ENCODE results near the gene GPR173.
A peak's percentile ranks its signal among the peaks of the same experiment; 100 is the strongest.

GPR173 gene

DNA sequence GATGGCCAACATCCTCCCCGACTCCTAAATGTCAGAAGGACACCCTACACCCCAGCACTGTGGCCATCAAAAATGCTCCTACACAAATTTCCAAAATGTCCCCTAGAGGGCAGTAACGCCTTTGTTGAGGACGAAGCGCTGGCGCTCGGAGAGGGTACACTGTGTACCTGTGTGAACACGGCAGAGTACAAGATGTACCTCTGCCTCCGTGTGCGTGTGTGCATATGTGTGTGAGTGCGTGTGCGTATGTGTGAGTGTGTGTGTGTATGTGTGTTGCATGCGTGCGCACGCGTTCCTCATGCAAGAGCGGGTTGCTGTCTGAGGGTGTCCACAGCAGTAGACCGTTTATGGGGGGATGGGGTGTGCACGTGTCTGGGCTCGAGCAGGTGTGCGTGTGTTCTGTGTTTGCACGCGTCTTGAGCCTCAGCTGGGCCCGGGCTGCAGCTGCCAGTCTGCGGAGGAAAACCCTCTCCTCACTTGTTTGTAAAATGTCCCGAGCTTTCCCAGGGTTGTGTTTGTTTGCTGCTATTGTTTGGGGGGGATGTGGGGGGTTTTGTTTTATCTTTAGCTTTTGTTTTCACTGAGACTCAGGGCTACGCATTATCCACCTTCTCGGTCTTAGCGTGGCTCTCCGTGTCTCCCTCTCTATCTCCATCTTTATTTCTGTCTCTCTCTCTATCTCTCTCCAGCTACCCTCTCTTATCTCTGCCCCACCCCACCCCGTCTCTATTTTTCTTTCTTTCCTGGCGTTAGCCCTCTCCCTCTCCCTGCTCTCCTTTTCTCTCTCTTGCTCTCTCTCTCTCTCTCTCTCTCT, 23.2 kb downstream of the GPR173 start (continued):
- TF ChIP-seq, protein P1, sequence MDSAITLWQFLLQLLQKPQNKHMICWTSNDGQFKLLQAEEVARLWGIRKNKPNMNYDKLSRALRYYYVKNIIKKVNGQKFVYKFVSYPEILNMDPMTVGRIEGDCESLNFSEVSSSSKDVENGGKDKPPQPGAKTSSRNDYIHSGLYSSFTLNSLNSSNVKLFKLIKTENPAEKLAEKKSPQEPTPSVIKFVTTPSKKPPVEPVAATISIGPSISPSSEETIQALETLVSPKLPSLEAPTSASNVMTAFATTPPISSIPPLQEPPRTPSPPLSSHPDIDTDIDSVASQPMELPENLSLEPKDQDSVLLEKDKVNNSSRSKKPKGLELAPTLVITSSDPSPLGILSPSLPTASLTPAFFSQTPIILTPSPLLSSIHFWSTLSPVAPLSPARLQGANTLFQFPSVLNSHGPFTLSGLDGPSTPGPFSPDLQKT (IDR thresholded peaks at IDR 0.05; ENCODE audit: borderline replicate concordance, low read depth, low read length) = no peak
- TF ChIP-seq, protein P2, sequence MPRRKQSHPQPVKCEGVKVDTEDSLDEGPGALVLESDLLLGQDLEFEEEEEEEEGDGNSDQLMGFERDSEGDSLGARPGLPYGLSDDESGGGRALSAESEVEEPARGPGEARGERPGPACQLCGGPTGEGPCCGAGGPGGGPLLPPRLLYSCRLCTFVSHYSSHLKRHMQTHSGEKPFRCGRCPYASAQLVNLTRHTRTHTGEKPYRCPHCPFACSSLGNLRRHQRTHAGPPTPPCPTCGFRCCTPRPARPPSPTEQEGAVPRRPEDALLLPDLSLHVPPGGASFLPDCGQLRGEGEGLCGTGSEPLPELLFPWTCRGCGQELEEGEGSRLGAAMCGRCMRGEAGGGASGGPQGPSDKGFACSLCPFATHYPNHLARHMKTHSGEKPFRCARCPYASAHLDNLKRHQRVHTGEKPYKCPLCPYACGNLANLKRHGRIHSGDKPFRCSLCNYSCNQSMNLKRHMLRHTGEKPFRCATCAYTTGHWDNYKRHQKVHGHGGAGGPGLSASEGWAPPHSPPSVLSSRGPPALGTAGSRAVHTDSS (tag by site-specific recombination; IDR thresholded peaks at IDR 0.05) = no peak
- TF ChIP-seq ZNF266 (tag by site-specific recombination; IDR thresholded peaks at IDR 0.05; ENCODE audit: low read depth) (no peak), ZNF335 (tag by site-specific recombination; conservative IDR thresholded peaks at IDR 0.05) (peak; percentile 69), YY1 (tag by site-specific recombination; IDR thresholded peaks at IDR 0.05) (no peak), ZNF777 (tag by site-specific recombination; IDR thresholded peaks at IDR 0.05; ENCODE audit: borderline replicate concordance) (peak; percentile 72; the same call in 1 of the 2 replicates), ZFP69B (tag by site-specific recombination; IDR thresholded peaks at IDR 0.05) (peak; percentile 73), GLI2 (tag by site-specific recombination; IDR thresholded peaks at IDR 0.05; ENCODE audit: borderline replicate concordance, low read depth) (no peak), SCRT1 (tag by site-specific recombination; IDR thresholded peaks at IDR 0.05; ENCODE audit: borderline replicate concordance) (peak; percentile 98), GLIS2 (tag by site-specific recombination; IDR thresholded peaks at IDR 0.05) (peak; percentile 38; the same call in 1 of the 2 replicates), ZNF133 (tag by site-specific recombination; IDR thresholded peaks at IDR 0.05) (no peak), ZNF214 (tag by site-specific recombination; IDR thresholded peaks at IDR 0.05; ENCODE audit: borderline replicate concordance) (no peak), SP7 (tag by site-specific recombination; IDR thresholded peaks at IDR 0.05) (peak; percentile 78; the same call in 1 of the 2 replicates), ZFHX2 (tag by site-specific recombination; conservative IDR thresholded peaks at IDR 0.05) (no peak), ZNF544 (tag by site-specific recombination; IDR thresholded peaks at IDR 0.05) (no peak), ZNF2 (tag by site-specific recombination; IDR thresholded peaks at IDR 0.05) (peak; percentile 95), ZNF280C (tag by site-specific recombination; IDR thresholded peaks at IDR 0.05) (no peak), ZNF366 (tag by site-specific recombination; conservative IDR thresholded peaks at IDR 0.05) (no peak; the same call in 1 of the 2 replicates), ZNF404 (tag by site-specific recombination; IDR thresholded peaks at IDR 0.05) (no peak), ZNF530 (tag by site-specific recombination; IDR thresholded peaks at IDR 0.05; ENCODE audit: low read depth) (no peak), ZNF280D (tag by site-specific recombination; IDR thresholded peaks at IDR 0.05) (0 out of 2 replicates have a peak, but pooled peaks have one; percentile 29), ZNF621 (tag by site-specific recombination; IDR thresholded peaks at IDR 0.05) (no peak), ZNF223 (tag by site-specific recombination; IDR thresholded peaks at IDR 0.05) (no peak), ZNF394 (tag by site-specific recombination; IDR thresholded peaks at IDR 0.05; ENCODE audit: borderline replicate concordance) (no peak), ZNF501 (tag by site-specific recombination; IDR thresholded peaks at IDR 0.05) (peak; percentile 53; the same call in 1 of the 2 replicates), ZBTB10 (tag by site-specific recombination; IDR thresholded peaks at IDR 0.05) (peak; percentile 89)
- TF ChIP-seq, protein P3, sequence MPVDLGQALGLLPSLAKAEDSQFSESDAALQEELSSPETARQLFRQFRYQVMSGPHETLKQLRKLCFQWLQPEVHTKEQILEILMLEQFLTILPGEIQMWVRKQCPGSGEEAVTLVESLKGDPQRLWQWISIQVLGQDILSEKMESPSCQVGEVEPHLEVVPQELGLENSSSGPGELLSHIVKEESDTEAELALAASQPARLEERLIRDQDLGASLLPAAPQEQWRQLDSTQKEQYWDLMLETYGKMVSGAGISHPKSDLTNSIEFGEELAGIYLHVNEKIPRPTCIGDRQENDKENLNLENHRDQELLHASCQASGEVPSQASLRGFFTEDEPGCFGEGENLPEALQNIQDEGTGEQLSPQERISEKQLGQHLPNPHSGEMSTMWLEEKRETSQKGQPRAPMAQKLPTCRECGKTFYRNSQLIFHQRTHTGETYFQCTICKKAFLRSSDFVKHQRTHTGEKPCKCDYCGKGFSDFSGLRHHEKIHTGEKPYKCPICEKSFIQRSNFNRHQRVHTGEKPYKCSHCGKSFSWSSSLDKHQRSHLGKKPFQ (tag by site-specific recombination; IDR thresholded peaks at IDR 0.05) = peak; percentile 98
